KMS-11 (cell line): Measurements from ENCODE around the gene MBD1.

Experiments
- H2AFZ ChIP-seq: fragments of 200-600 bp; sonication (generic); 2 replicates; pipeline ENCODE4 v1.6.1; 2016; ENCODE audit warnings: antibody characterized with exemption, mixed run types, low read depth
- H3K27ac ChIP-seq: fragments of 200-600 bp; sonication (generic); 2 replicates; pipeline ENCODE4 v1.6.1; 2016; ENCODE audit warnings: mild to moderate bottlenecking, mixed run types
- H3K27me3 ChIP-seq: fragments of 200-600 bp; sonication (generic); 2 replicates; pipeline ENCODE4 v1.6.1; 2017; ENCODE audit warnings: mild to moderate bottlenecking, low read depth, mixed run types, moderate library complexity; ENCODE audit not compliant: insufficient read depth
- H3K36me3 ChIP-seq: fragments of 200-600 bp; sonication (generic); 2 replicates; pipeline ENCODE4 v1.6.1; 2017; ENCODE audit warnings: mild to moderate bottlenecking, mixed run types; ENCODE audit not compliant: insufficient read depth
- H3K4me1 ChIP-seq: fragments of 200-600 bp; sonication (generic); 2 replicates; pipeline ENCODE4 v1.6.1; 2016; ENCODE audit warnings: mild to moderate bottlenecking, low read depth, mixed run types; ENCODE audit not compliant: poor library complexity, severe bottlenecking
- H3K4me2 ChIP-seq: fragments of 200-600 bp; sonication (generic); 2 replicates; pipeline ENCODE4 v1.7.0; 2016; ENCODE audit warnings: mild to moderate bottlenecking, mixed run types
- H3K4me3 ChIP-seq: fragments of 200-600 bp; sonication (generic); IDR thresholded peaks from 2 replicates; pipeline ENCODE4 v1.6.1; 2017; ENCODE audit warnings: low read depth, low read length, mixed read lengths; ENCODE audit not compliant: insufficient read depth
- H3K79me2 ChIP-seq: fragments of 200-600 bp; sonication (generic); 2 replicates; pipeline ENCODE4 v1.6.1; 2016; ENCODE audit warnings: low read depth, mixed run types; ENCODE audit not compliant: insufficient read depth
- H3K9ac ChIP-seq: fragments of 200-600 bp; sonication (generic); 2 replicates; pipeline ENCODE4 v1.6.1; 2016; ENCODE audit warnings: mild to moderate bottlenecking, mixed run types
- H4K20me1 ChIP-seq: fragments of 200-600 bp; sonication (generic); 2 replicates; pipeline ENCODE4 v1.6.1; 2016; ENCODE audit warnings: mild to moderate bottlenecking, mixed run types; ENCODE audit not compliant: insufficient read depth
- TF ChIP-seq, protein P1 (sequence below): fragments of 200-600 bp; sonication (generic); conservative IDR thresholded peaks from 2 replicates; pipeline ENCODE4 v1.6.1; 2017; ENCODE audit warnings: low read depth, mild to moderate bottlenecking, antibody characterized with exemption, low read length, moderate library complexity, mixed read lengths

MBD1 gene

DNA sequence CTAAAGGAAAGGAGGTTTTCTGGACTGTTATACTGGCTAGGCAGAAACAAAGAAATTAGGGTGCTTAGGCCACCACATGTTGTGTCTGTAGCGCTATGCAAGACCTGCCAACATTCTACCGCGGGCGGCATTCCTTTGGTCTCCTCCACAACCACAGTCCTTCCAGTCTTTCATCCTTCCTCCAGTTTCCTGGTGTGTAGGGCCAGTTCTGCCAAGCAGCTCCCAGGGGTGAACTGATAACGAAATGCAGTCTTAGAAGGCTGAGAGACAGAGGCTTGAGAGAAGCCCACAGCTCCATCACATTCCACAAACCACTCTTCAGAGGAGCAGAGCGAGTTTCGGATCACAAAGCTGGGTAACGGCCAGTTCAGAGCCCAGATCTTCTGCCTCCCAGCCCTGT is 25.6 kb upstream of the MBD1 start:
- Histone ChIP-seq H3K36me3 (no peaks in the 10 kb centered on the region), H4K20me1 (no peaks in the 10 kb centered on the region), H3K27ac (no peak overlapping the region), H3K4me1 (peaks cover 16% of the 10 kb centered on the region), H3K9ac (no peak overlapping the region), H3K27me3 (no peaks in the 10 kb centered on the region), H3K4me3 (no peak overlapping the region), H2AFZ (peak overlapping the region; percentile 81), H3K4me2 (peak overlapping the region; percentile 89), H3K79me2 (no peaks in the 10 kb centered on the region)
- TF ChIP-seq, protein P1, sequence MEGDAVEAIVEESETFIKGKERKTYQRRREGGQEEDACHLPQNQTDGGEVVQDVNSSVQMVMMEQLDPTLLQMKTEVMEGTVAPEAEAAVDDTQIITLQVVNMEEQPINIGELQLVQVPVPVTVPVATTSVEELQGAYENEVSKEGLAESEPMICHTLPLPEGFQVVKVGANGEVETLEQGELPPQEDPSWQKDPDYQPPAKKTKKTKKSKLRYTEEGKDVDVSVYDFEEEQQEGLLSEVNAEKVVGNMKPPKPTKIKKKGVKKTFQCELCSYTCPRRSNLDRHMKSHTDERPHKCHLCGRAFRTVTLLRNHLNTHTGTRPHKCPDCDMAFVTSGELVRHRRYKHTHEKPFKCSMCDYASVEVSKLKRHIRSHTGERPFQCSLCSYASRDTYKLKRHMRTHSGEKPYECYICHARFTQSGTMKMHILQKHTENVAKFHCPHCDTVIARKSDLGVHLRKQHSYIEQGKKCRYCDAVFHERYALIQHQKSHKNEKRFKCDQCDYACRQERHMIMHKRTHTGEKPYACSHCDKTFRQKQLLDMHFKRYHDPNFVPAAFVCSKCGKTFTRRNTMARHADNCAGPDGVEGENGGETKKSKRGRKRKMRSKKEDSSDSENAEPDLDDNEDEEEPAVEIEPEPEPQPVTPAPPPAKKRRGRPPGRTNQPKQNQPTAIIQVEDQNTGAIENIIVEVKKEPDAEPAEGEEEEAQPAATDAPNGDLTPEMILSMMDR: no peak

DNA sequence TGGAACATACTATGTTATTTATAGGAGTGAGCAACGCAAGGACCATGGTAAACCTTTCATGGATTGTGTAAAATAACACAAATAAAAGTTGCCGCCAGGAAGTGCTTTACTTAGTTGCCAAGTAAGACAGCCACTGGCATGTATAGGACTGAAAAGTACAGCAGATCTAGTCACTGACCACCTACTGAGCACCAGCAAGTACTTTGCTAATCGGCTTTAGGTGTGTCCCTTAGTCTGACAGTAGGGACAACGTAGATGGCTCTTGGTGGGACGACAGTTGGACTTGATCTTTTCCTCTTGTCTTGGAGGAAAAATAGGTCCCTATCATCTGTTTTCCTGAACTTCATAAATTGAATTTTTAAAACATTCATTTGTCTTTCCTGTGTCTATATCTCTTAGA is 19.8 kb upstream of the MBD1 start:
- no peak overlapping the region for H2AFZ ChIP-seq
- no peak overlapping the region for H3K4me2 ChIP-seq

DNA sequence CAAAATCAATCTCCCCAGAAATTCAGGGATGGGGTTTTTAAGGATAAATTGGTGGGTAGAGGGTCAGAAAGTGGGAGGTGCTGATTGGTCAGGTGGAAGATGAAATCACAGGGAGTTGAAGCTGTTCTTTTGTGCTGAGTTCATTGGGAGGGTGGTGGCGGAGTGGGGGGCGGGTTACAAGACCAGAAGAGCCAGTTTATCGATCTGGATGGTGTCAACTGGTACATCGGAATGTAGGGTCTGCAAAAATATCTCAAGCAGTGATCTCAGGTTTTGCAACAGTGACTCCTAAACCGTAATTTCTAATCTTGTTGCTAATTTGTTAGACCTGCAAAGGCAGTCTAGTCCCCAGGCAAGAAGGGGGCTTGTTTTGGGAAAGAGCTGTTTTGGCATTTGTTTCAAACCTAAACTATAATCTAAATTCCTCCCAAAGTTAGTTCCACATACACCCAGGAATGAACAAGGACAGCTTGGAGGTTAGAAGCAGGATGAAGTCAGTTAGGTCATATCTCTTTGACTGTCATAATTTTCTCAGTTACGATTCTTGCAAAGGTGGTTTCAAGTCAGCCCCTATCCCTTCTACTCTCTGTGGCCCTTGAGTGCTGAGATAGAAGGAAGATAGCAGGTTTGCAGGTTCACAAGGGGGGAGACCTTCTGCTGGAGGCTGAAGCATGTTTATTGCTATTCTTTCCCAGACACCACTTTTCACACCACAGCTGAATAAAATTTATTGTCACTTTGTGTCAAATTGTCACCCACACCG is 18.5 kb upstream of the MBD1 start:
- no peak overlapping the region for H3K27ac ChIP-seq
- H3K27me3 ChIP-seq: no peaks in the 10 kb centered on the region
- H3K4me3 ChIP-seq: no peak overlapping the region
- H3K4me1 ChIP-seq: peaks cover 5% of the 10 kb centered on the region
- H4K20me1 ChIP-seq: no peaks in the 10 kb centered on the region
- no peak overlapping the region for H2AFZ ChIP-seq
- H3K36me3 ChIP-seq: no peaks in the 10 kb centered on the region
- no peaks in the 10 kb centered on the region for H3K79me2 ChIP-seq
- H3K9ac ChIP-seq: no peak overlapping the region
- TF ChIP-seq, protein P1: no peak
- H3K4me2 ChIP-seq: no peak overlapping the region

More for the DNA sequence above, 19.8 kb upstream of the MBD1 start:
- no peak overlapping the region for H3K27ac ChIP-seq
- H3K79me2 ChIP-seq: no peaks in the 10 kb centered on the region
- TF ChIP-seq, protein P1: no peak
- no peaks in the 10 kb centered on the region for H3K27me3 ChIP-seq
- H3K4me3 ChIP-seq: no peak overlapping the region
- no peaks in the 10 kb centered on the region for H4K20me1 ChIP-seq
- no peaks in the 10 kb centered on the region for H3K36me3 ChIP-seq
- H3K4me1 ChIP-seq: peaks cover 5% of the 10 kb centered on the region
- H3K9ac ChIP-seq: no peak overlapping the region

DNA sequence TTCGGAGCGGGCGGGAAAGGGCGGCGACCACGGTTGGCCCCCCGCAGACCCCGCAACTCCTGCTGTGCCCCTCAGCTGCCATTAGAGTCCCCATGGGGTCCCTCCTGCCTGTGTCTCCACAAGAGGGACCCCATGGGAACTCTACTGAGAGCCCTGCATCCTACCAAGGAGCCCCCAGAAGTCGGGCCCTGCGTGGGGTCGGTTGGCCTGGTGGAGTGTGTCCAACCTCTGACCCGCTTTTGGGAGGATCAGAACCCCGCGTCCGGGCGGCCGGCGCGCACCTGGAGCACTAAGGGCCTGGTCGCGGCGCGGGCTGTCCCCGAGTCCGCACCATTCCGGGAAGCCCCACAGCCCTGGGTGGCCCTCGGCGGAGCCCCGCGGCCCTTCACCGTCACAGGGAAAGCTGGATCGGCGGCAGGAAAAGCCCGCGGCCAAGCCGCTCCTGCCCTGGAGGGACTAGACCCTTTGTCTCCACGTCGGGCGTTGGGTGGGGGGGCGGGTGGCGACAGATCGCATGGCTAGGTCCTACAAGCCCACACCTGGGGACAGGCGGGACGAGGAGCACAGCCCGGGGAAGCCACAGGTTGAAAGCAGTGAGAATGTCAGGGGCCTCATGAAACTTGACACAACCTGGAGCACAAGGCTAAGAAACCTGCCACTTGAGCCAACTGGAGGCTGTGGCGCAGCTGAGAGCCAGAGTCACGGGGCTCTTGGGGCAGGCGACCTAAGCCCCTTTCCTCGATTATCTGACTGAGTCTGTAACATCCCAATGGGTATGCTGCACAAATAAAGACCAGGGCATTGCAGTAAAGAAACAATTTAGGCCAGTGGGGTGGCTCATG is 17.3 kb upstream of the MBD1 start:
- Histone ChIP-seq H3K79me2 (no peaks in the 10 kb centered on the region), H3K4me1 (peaks cover 5% of the 10 kb centered on the region), H4K20me1 (no peaks in the 10 kb centered on the region), H3K4me2 (no peak overlapping the region), H3K27me3 (no peaks in the 10 kb centered on the region), H3K4me3 (no peak overlapping the region), H3K27ac (no peak overlapping the region), H2AFZ (peak overlapping the region; percentile 88; the same call in 1 of the 2 replicates), H3K36me3 (no peaks in the 10 kb centered on the region), H3K9ac (no peak overlapping the region)
- TF ChIP-seq, protein P1: no peak
